Measurements from ENCODE around the gene SLC9C1.

Gene SLC9C1

DNA sequence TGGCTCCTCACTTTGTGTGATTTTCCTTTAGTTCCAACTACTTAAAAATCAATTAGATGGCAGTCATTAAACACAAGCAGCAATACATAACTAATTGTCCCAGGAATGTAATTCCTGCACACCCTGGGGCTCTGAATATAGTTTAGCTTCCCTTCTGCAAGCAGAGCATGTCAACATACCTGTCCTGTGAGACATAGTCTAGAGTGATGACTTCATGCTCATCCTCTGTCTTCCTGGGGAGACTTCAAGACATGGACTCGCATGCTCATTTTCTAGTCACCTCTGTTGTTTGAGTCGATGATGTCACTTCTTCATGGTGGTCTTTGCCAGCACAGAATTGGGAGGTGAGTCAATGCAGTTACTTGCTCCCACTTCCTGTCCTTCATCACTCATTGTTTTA, 192.1 kb downstream of the SLC9C1 start:
- DNase-seq = no peak

DNA sequence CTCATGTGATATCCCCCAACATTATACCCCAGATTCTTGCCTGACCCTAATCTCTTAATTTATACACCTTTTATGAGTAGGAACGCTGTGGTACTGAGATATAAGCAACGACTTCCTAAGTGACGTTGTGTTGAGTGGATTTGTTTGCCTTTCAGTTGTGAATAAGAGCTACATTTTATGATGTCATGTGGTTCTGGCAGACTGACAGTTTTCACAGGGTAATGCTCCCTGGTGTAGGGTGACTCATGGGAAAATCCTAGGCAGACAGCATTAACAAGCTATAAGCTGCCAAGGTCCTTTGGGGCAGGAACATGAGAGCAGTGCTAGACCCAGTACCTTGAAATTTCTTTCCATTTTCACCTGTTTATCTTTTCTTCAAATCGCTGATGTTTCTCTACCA, 196.6 kb downstream of the SLC9C1 start:
- no peak for DNase-seq

DNA sequence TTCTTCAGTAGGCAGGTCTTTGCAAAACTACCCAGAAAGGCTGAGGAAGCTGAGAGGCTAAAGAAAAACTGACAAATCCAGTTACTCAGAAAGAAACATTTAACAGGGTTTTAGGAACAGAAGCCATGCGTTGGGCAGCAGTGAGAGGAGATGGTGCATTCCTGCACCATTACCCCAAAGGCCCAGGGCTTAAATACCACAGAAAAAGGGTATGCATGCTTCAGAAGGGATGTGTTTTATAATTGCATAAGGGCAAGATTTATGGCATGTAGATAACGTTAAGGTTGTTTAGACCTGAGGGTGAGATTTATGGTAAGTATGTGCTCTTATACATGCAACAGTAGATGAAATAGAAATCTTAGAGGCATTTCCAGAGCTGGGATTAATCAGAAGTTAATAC, 197.8 kb downstream of the SLC9C1 start:
- no peak for DNase-seq

DNA sequence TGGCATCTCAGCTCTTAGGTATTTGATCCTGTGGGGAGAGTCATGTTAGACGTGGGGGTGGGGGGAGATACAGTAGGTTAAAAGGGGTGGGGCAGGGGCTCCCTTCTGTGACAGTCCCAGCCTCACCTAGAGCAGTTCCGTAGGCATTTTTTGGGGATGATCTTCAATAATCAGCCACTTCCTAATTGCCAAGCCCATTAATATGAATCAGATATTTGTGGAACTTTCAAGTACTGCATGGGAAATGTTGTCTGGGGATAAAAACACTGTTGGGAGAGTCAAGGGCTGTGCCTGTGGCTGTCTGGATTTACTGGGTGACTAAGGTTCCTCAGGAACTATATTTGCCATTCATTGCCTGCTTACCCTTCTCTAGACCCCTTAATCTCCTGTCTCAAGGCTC, 198.3 kb downstream of the SLC9C1 start:
- no peak for DNase-seq

DNA sequence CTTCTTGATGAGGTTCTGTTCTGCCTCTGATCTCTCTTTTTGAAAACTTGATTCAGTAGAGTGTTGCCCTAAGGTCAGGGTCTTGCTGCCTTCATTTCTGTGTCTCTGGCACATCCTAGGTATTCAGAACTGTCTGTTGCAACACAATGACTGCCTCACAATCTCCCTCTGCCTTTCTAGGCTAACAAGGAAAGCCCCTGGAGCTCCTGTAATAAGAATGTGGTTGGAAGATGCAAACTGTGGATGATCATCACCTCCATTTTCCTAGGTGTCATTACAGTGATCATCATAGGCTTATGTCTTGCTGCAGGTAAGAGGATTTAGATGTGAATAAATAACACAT, 200.9 kb downstream of the SLC9C1 start:
- no peak for DNase-seq

DNA sequence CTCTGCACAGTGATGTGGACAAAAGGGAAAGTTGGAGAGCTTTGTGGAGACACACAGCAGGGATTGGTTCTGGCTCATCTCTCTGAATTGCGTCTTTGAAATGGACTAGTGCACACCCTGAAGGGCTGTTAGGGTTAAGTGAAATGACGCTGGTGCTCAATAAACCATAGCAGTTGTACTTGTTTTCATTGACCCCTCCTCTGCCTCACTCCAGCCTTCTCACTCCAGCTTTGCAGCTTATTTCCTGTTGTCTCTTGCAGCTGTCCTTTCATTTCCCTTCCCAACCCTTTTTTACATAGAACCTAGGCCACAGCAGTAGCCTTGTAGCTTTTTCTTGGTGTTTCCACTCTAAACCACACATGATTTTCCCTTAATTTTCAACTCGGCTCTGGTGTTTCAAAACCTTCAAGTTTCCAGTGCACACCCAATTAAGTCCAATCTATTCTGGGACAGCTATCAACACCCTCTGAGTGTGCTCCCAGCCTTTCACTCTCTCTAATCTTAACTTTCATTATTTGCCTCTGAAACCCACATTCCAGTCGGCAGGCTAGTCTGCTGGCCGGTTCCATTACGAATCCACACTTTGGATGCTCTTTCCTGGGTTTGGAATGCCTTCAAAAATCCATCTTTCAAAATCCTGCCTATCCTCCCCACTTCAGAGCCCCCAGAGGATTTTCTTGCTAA, 201.4 kb downstream of the SLC9C1 start:
- DNase-seq = no peak

DNA sequence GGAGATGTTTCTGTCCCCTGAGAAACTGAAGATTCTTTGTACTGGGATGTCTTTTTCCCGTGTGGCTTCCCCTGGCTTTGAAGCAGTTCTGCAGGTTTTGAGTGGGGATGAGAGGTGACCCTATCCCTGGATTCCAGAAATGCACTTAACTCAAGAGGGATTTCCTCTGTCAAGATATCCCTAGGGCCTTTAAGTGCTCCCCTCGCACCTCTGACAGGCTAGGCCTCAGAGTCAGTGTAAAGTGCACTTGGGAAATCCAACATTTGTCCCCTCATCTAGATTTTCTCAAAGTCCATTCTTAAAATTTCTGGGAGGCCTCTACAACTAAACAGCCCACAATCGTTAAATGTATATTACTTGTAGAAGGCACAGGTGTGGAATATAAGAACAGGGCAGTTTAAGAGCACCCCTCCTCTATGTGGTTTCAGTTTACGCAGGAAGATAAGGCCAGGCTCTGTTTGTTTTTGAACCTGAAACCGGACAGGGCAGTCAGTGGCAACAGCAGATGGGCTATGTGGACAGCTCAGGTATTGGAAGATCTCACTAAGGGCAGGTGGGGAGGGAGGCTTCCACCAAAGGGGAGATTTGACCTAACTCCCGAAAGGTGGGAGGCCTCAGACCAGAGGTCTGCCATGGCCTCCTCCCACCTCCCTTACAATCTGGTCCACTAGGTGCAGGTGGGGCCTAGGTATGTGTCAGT, 203.0 kb downstream of the SLC9C1 start:
- DNase-seq = no peak
